ENCODE measurements around the gene CLCN7. TPM values are rescaled to one million over a fixed set of nuclear protein-coding genes. Genes with fewer than 3 reads are reported as not detected.

The CLCN7 gene
- total RNA-seq, 1 experiment from 2014 or later: 127 TPM

- Histone ChIP-seq H3K9me3 (no peaks in the 10 kb centered on the region), H3K4me1 (no peaks in the 10 kb centered on the region), H3K4me3 (ENCODE audit: low read depth, low read length) (no peak overlapping the region), H3K36me3 (ENCODE audit: control insufficient read depth, insufficient read depth, low read length) (no peaks in the 10 kb centered on the region), H3K27me3 (replicated peaks; ENCODE audit: control insufficient read depth, insufficient read depth, low read length) (no peaks in the 10 kb centered on the region)
- ChIA-PET CTCF (no interaction called here), POLR2A (no interaction called here)
- Mint-ChIP-seq H3K4me1 (ENCODE audit: low read depth, unreplicated experiment) (no peaks in the 10 kb centered on the region), H3K27ac (ENCODE audit: unreplicated experiment) (no peak overlapping the region), H3K36me3 (ENCODE audit: insufficient read depth, unreplicated experiment) (no peaks in the 10 kb centered on the region), H3K27me3 (ENCODE audit: insufficient read depth, unreplicated experiment) (no peaks in the 10 kb centered on the region), H3K4me3 (ENCODE audit: unreplicated experiment) (no peak overlapping the region), H3K9me3 (ENCODE audit: unreplicated experiment) (no peaks in the 10 kb centered on the region)
- BruUV-seq (replicated peaks): TSS peak; percentile 62
- intact Hi-C loops (cut with micrococcal nuclease; ENCODE audit: unreplicated experiment): no loop called here
- no peak for TF ChIP-seq CTCF (IDR thresholded peaks at IDR 0.05; ENCODE audit: insufficient read depth in 1 of 2, low read depth in 1 of 2, low read length in 1 of 2, severe bottlenecking in 1 of 2, unreplicated experiment in 1 of 2)
- no peak for DNase-seq
Observed at GRCh38 chr16:1445518-1446203, 29.2 kb downstream of the CLCN7 start.

- Mint-ChIP-seq H3K27ac (ENCODE audit: unreplicated experiment) (no peak overlapping the region), H3K4me1 (ENCODE audit: low read depth, unreplicated experiment) (no peaks in the 10 kb centered on the region), H3K36me3 (ENCODE audit: insufficient read depth, unreplicated experiment) (no peaks in the 10 kb centered on the region), H3K27me3 (ENCODE audit: insufficient read depth, unreplicated experiment) (no peaks in the 10 kb centered on the region), H3K9me3 (ENCODE audit: unreplicated experiment) (no peaks in the 10 kb centered on the region), H3K4me3 (ENCODE audit: unreplicated experiment) (no peak overlapping the region)
- TF ChIP-seq CTCF (IDR thresholded peaks at IDR 0.05; ENCODE audit: insufficient read depth in 1 of 2, low read depth in 1 of 2, low read length in 1 of 2, severe bottlenecking in 1 of 2, unreplicated experiment in 1 of 2): no peak
- ChIA-PET CTCF (no interaction called here), POLR2A (no interaction called here)
- no peak for DNase-seq
- intact Hi-C loops (cut with micrococcal nuclease; ENCODE audit: unreplicated experiment): no loop called here
- no peak overlapping the region for H3K4me3 ChIP-seq (ENCODE audit: low read depth, low read length)
- H3K9me3 ChIP-seq: no peaks in the 10 kb centered on the region
- no peaks in the 10 kb centered on the region for H3K36me3 ChIP-seq (ENCODE audit: control insufficient read depth, insufficient read depth, low read length)
- H3K4me1 ChIP-seq: no peaks in the 10 kb centered on the region
- BruUV-seq (replicated peaks): no TSS peak
- H3K27me3 ChIP-seq (replicated peaks; ENCODE audit: control insufficient read depth, insufficient read depth, low read length): no peaks in the 10 kb centered on the region
Observed at GRCh38 chr16:1444730-1445517, 29.9 kb downstream of the CLCN7 start.

GRCh38 chr16:1443980-1444729, 30.7 kb downstream of the CLCN7 start, which contains the start of gene CCDC154:
CCDC154 (minus strand) TSS chr16:1444556; CDS start chr16:1444322, 234 bp downstream.
- H3K36me3 ChIP-seq (ENCODE audit: control insufficient read depth, insufficient read depth, low read length): no peaks in the 10 kb centered on the region
- H3K4me1 Mint-ChIP-seq (ENCODE audit: low read depth, unreplicated experiment): no peaks in the 10 kb centered on the region
- no peak within 1 kb of the TSS for H3K4me3 ChIP-seq (ENCODE audit: low read depth, low read length)
- no peaks in the 10 kb centered on the region for H3K27me3 Mint-ChIP-seq (ENCODE audit: insufficient read depth, unreplicated experiment)
- no peaks in the 10 kb centered on the region for H3K4me1 ChIP-seq
- no peaks in the 10 kb centered on the region for H3K9me3 Mint-ChIP-seq (ENCODE audit: unreplicated experiment)
- CTCF ChIA-PET: no interaction called here
- POLR2A ChIA-PET: interaction anchor here (1.0 kb wide), 1 partner anchor 23 kb away, joined by 4 read pairs; the partner anchor contains the start of gene UQCC4
- intact Hi-C loops (cut with micrococcal nuclease; ENCODE audit: unreplicated experiment): no loop called here
- TF ChIP-seq CTCF (IDR thresholded peaks at IDR 0.05; ENCODE audit: insufficient read depth in 1 of 2, low read depth in 1 of 2, low read length in 1 of 2, severe bottlenecking in 1 of 2, unreplicated experiment in 1 of 2): no peak
- no TSS peak for BruUV-seq (replicated peaks)
- H3K27ac Mint-ChIP-seq (ENCODE audit: unreplicated experiment): no peak within 1 kb of the TSS
- H3K27me3 ChIP-seq (replicated peaks; ENCODE audit: control insufficient read depth, insufficient read depth, low read length): no peaks in the 10 kb centered on the region
- H3K36me3 Mint-ChIP-seq (ENCODE audit: insufficient read depth, unreplicated experiment): no peaks in the 10 kb centered on the region
- no peak for DNase-seq
- H3K9me3 ChIP-seq: no peaks in the 10 kb centered on the region
- no peak within 1 kb of the TSS for H3K4me3 Mint-ChIP-seq (ENCODE audit: unreplicated experiment)
